HCT116 (cell line): ENCODE measurements around the gene KDM2B.

Source experiments
- CTCF ChIP-seq, 3 experiments: fragments of 200-600 bp in 1 of 3; sonication (generic) in 1 of 3; IDR thresholded peaks in 2 of 3; conservative IDR thresholded peaks in 1 of 3; 2 replicates each; pipeline ENCODE4 v1.5.1; 2012 to 2017; ENCODE audit warnings: low read depth in 2 of 3, low read length in 2 of 3, antibody characterized with exemption in 1 of 3, borderline replicate concordance in 1 of 3, control low read depth in 1 of 3, mild to moderate bottlenecking in 1 of 3, mixed read lengths in 1 of 3, mixed run types in 1 of 3, moderate library complexity in 1 of 3; ENCODE audit not compliant: insufficient read depth in 1 of 3
- FOSL1 ChIP-seq: IDR thresholded peaks from 2 replicates; pipeline ENCODE4 v1.6.1; 2012; ENCODE audit warnings: low read depth
- POLR2AphosphoS5 ChIP-seq: IDR thresholded peaks from 2 replicates; pipeline ENCODE4 v1.6.1; 2011; ENCODE audit warnings: mild to moderate bottlenecking, low read depth, low read length, moderate library complexity
- TCF7L2 ChIP-seq: IDR thresholded peaks from 2 replicates; pipeline ENCODE4 v1.7.0; 2011; ENCODE audit warnings: borderline replicate concordance, inconsistent platforms; ENCODE audit not compliant: insufficient read depth, insufficient read length; ENCODE audit errors: extremely low read depth
- ZNF274 ChIP-seq: fragments of 200-500 bp; sonication (Bioruptor generic); IDR thresholded peaks from 2 replicates; pipeline ENCODE4 v1.6.1; 2014; ENCODE audit warnings: mild to moderate bottlenecking, low read depth, low read length, inconsistent platforms

GRCh38 chr12:121603581-121603980, 22.8 kb upstream of the KDM2B start:
- TF ChIP-seq CTCF (IDR thresholded peaks at IDR 0.05 in 2 of 3, conservative IDR thresholded peaks at IDR 0.05 in 1 of 3; ENCODE audit: borderline replicate concordance in 1 of 3, insufficient read depth in 1 of 3, low read depth in 2 of 3, low read length in 2 of 3): no peak
- TF ChIP-seq ZNF274: no peak
- no peak for TF ChIP-seq FOSL1
- TF ChIP-seq POLR2AphosphoS5: no peak
- no peak for TF ChIP-seq TCF7L2
